Measurements from ENCODE around the gene A1CF.
"Not testable (repeated sequence)": the region's sequence is repeated elsewhere in the genome, so short reads cannot be mapped to it uniquely, and the experiment has no call there.

A1CF gene

GRCh38 chr10:50892467-50892866, 7.0 kb upstream of the A1CF start:
- Mint-ChIP-seq H3K4me1 (ENCODE audit: low read depth) (no peaks in the 10 kb centered on the region), H3K36me3 (ENCODE audit: low read depth) (no peaks in the 10 kb centered on the region), H3K27ac (no peak overlapping the region), H3K4me3 (no peak overlapping the region), H3K27me3 (ENCODE audit: low read depth) (peaks cover 2% of the 10 kb centered on the region), H3K9me3 (no peaks in the 10 kb centered on the region)
- no peak for DNase-seq (ENCODE audit: low spot score)

DNA sequence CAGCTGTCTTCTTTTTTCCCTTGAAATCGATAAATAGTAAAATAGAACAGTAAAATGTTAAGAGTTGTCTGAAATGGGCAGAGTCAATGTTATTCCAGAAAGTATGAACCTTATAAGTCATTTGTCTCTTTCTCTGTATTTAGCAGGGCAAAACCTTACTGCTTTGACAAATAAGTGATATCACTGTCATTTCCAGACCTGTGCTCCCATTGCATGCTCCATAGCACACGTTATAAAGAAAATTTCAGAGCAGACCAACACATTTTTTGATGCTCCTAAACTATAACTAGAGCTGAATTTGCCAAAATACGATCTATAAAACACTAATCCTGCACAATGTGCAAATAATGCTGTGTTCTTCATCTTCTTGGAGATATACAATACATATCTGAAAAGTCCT, 1.1 kb downstream of the A1CF start:
- H3K4me1 Mint-ChIP-seq (ENCODE audit: low read depth): no peaks in the 10 kb centered on the region
- H3K36me3 Mint-ChIP-seq (ENCODE audit: low read depth): no peaks in the 10 kb centered on the region
- no peaks in the 10 kb centered on the region for H3K9me3 Mint-ChIP-seq
- H3K27me3 Mint-ChIP-seq (ENCODE audit: low read depth): peaks cover 5% of the 10 kb centered on the region
- DNase-seq (ENCODE audit: low spot score): no peak
- no peak overlapping the region for H3K4me3 Mint-ChIP-seq
- H3K27ac Mint-ChIP-seq: no peak overlapping the region

DNA sequence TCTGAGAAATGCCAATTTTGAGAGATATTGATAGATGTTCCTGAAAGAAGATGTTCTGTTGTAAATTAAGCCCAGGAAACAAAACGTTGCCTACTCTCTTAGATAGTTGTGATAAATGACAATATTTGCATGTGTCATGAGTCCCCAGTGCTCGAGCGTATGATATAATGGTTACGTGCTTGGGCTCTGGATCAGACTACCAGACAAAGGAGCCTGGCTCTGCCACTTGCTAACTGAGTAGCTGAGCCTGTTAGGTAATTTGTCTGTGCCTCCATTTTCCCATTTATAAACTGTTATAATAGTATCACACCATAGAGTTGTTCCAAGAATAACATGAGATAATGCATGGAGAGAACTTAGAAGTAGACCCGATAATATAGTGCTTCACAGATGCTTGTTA, 1.8 kb downstream of the A1CF start:
- Mint-ChIP-seq H3K9me3 (no peaks in the 10 kb centered on the region), H3K27me3 (ENCODE audit: low read depth) (peaks cover 5% of the 10 kb centered on the region), H3K4me1 (ENCODE audit: low read depth) (no peaks in the 10 kb centered on the region), H3K36me3 (ENCODE audit: low read depth) (no peaks in the 10 kb centered on the region), H3K27ac (no peak overlapping the region), H3K4me3 (no peak overlapping the region)
- DNase-seq (ENCODE audit: low spot score): no peak

DNA sequence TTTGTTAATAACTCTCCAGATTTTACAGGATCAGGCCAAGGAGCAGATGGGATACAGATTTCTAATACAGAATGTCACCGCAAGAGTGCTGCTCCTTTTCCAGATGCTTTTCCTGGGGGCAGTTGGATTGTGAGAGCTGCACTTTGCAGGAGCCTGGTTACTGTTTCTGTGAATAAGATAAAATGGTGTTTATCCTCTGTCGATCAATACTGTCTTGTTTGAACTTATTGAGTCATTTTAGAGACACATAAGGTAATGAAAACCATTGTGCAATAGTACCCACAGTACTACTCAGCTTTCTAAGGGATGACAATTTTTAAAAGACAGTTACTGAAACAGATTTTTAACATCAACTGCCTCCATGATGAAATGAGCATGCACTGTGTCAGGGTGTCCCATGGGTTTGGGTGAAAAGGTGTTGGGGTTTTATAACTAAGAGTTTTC, 2.9 kb downstream of the A1CF start:
- H3K4me1 Mint-ChIP-seq (ENCODE audit: low read depth): no peaks in the 10 kb centered on the region
- H3K27me3 Mint-ChIP-seq (ENCODE audit: low read depth): peaks cover 5% of the 10 kb centered on the region
- no peaks in the 10 kb centered on the region for H3K9me3 Mint-ChIP-seq
- DNase-seq (ENCODE audit: low spot score): no peak
- no peak overlapping the region for H3K27ac Mint-ChIP-seq
- H3K4me3 Mint-ChIP-seq: no peak overlapping the region
- no peaks in the 10 kb centered on the region for H3K36me3 Mint-ChIP-seq (ENCODE audit: low read depth)

DNA sequence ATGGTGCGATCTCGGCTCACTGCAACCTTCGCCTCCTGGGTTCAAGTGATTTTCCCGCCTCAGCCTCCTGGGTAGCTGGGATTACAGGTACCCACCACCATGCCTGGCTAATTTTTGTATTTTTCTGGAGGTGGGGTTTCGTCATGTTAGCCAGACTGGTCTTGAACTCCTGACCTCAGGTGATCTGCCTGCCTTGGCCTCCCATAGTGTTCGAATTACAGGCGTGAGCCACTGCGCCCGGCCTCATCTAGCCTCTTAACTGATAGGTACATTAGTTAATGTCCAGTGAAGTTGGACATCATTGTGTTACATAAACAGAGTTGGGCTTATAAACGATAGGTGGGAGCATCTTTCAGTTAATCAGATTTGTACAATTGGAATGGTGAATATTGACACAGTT, 4.4 kb downstream of the A1CF start:
- not testable (repeated sequence) for H3K27ac Mint-ChIP-seq; H3K4me3 Mint-ChIP-seq; H3K9me3 Mint-ChIP-seq; H3K27me3 Mint-ChIP-seq (ENCODE audit: low read depth); H3K4me1 Mint-ChIP-seq (ENCODE audit: low read depth); DNase-seq (ENCODE audit: low spot score); H3K36me3 Mint-ChIP-seq (ENCODE audit: low read depth)

DNA sequence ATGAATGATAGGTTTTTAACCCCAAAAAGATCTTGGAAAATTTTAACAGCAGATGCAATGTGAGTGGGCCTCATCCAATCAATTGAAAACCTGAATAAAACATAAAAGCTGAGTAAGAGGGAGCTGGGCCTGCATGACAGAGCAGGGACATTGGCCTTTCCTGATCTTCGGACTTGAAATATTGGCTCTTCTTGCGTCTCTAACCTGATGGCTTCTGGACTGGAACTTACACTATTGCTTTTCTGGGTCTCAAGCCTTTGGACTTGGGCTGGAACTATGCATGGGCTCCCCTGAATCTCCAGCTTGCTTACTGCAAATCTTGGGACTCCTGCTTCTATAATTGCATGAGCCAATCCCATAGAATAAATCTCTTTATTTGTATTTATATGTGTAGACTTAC, 9.0 kb downstream of the A1CF start:
- no peak overlapping the region for H3K27ac Mint-ChIP-seq
- no peaks in the 10 kb centered on the region for H3K4me1 Mint-ChIP-seq (ENCODE audit: low read depth)
- H3K36me3 Mint-ChIP-seq (ENCODE audit: low read depth): no peaks in the 10 kb centered on the region
- no peak overlapping the region for H3K4me3 Mint-ChIP-seq
- H3K9me3 Mint-ChIP-seq: no peaks in the 10 kb centered on the region
- H3K27me3 Mint-ChIP-seq (ENCODE audit: low read depth): no peaks in the 10 kb centered on the region
- no peak for DNase-seq (ENCODE audit: low spot score)

- H3K27ac Mint-ChIP-seq: no peak overlapping the region
- no peaks in the 10 kb centered on the region for H3K27me3 Mint-ChIP-seq (ENCODE audit: low read depth)
- DNase-seq (ENCODE audit: low spot score): no peak
- H3K4me3 Mint-ChIP-seq: no peak overlapping the region
- no peaks in the 10 kb centered on the region for H3K36me3 Mint-ChIP-seq (ENCODE audit: low read depth)
- no peaks in the 10 kb centered on the region for H3K4me1 Mint-ChIP-seq (ENCODE audit: low read depth)
- no peaks in the 10 kb centered on the region for H3K9me3 Mint-ChIP-seq
These were observed 10.7 kb downstream of the A1CF start for GRCh38 chr10:50874723-50875122.

DNA sequence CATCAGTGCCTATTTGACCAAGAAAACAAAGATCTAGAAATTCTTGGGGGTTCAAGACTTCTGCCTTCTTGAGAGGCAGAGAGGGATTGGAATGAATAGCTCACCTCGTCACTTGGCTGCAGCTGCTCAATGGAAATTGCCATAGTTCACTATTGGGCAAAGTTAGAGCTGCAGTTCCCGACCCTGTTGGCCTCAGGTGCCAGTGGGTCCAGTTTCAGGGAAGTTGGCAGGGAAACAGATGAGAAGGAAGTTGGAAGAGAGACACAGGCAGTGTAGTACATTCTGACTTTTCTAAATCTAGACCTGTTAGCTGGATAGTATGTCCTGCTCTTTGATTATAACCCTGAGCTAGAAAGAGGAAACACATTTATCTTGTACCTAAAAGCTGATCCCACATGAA, 19.1 kb downstream of the A1CF start:
- Mint-ChIP-seq H3K9me3 (no peaks in the 10 kb centered on the region), H3K27me3 (ENCODE audit: low read depth) (peaks cover 4% of the 10 kb centered on the region), H3K27ac (no peak overlapping the region), H3K36me3 (ENCODE audit: low read depth) (no peaks in the 10 kb centered on the region), H3K4me1 (ENCODE audit: low read depth) (no peaks in the 10 kb centered on the region), H3K4me3 (no peak overlapping the region)
- no peak for DNase-seq (ENCODE audit: low spot score)

DNA sequence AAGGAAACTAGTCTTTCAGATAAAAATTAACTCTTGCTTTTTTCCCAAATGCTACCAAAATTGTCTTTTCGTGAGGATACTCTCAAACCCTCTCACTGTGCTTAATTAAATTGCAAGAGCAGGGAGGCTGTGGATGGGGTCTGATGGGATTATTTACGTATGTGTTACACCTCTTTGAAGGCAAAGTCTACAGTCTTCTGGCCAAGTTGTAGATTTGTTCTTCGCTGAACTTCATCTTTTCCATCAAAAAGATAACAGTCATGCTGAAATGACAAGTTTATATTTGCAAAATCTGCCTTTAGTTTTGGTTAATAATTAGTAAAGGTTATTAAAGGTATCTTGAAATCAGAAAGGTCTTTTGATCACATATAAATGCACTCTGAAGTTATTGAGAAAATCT, 22.7 kb downstream of the A1CF start:
- H3K27ac Mint-ChIP-seq: no peak overlapping the region
- DNase-seq (ENCODE audit: low spot score): no peak
- H3K4me3 Mint-ChIP-seq: no peak overlapping the region
- no peaks in the 10 kb centered on the region for H3K4me1 Mint-ChIP-seq (ENCODE audit: low read depth)
- H3K36me3 Mint-ChIP-seq (ENCODE audit: low read depth): no peaks in the 10 kb centered on the region
- H3K27me3 Mint-ChIP-seq (ENCODE audit: low read depth): peaks cover 2% of the 10 kb centered on the region
- no peaks in the 10 kb centered on the region for H3K9me3 Mint-ChIP-seq

DNA sequence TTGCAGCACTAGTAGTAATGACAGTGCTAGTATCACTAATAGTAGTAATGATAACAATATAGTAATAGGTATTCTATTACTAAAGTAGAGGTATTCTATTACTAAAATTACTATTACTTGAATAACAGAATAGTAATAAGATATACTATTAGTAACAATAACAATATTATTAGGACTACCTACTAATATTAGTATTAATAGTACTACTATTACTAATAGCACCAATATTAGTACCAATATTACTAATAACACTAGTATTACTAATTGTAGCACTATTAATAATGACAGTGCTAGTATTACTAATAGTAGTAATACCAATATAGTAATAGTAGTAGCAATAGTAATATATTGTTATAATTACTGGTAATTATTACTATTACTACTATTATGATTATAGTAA, 24.1 kb downstream of the A1CF start:
- no peak overlapping the region for H3K4me3 Mint-ChIP-seq
- H3K4me1 Mint-ChIP-seq (ENCODE audit: low read depth): no peaks in the 10 kb centered on the region
- no peak overlapping the region for H3K27ac Mint-ChIP-seq
- DNase-seq (ENCODE audit: low spot score): no peak
- no peaks in the 10 kb centered on the region for H3K36me3 Mint-ChIP-seq (ENCODE audit: low read depth)
- no peaks in the 10 kb centered on the region for H3K27me3 Mint-ChIP-seq (ENCODE audit: low read depth)
- H3K9me3 Mint-ChIP-seq: no peaks in the 10 kb centered on the region

DNA sequence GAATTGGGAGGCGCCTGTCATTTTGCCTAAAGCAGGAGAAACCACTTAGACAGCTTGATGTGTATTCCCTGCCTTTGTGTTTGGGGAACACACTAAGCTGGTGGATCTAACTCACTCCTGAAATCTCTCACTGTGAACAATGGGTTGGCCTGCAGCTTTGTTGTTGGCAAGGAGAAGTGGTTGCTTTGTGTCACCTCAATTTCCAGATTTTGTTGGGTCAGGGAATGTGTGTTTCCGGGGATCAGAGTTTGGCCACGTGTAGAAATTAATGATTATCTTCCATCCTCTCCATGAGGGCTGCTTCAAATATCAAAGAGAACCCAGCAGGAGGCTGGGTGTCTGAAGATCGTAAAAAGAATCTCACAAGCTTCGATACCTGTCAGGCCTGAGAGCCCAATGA, 27.8 kb downstream of the A1CF start:
- no peaks in the 10 kb centered on the region for H3K4me1 Mint-ChIP-seq (ENCODE audit: low read depth)
- no peak for DNase-seq (ENCODE audit: low spot score)
- H3K27ac Mint-ChIP-seq: no peak overlapping the region
- H3K4me3 Mint-ChIP-seq: no peak overlapping the region
- no peaks in the 10 kb centered on the region for H3K36me3 Mint-ChIP-seq (ENCODE audit: low read depth)
- H3K27me3 Mint-ChIP-seq (ENCODE audit: low read depth): peaks cover 6% of the 10 kb centered on the region
- no peaks in the 10 kb centered on the region for H3K9me3 Mint-ChIP-seq

DNA sequence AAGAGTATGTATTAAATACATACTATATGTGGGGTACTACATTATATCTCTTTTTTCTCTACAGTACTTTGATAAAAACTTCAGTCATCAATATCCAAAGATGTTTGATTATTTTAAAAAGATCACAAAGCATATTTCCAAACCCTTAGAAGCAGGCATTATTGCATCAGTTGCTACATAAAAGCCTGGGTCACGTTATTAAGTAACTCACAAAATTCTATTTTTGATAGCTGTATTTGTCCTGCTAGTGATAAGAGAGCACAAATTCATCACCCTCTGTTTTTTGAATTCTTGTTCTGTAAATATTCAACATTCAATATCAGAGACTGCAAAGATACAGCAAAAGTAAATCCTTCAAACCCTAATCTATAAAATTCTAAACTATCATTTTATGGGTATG, 30.0 kb downstream of the A1CF start:
- H3K27ac Mint-ChIP-seq: no peak overlapping the region
- no peak overlapping the region for H3K4me3 Mint-ChIP-seq
- no peaks in the 10 kb centered on the region for H3K9me3 Mint-ChIP-seq
- DNase-seq (ENCODE audit: low spot score): no peak
- no peaks in the 10 kb centered on the region for H3K4me1 Mint-ChIP-seq (ENCODE audit: low read depth)
- H3K27me3 Mint-ChIP-seq (ENCODE audit: low read depth): peaks cover 9% of the 10 kb centered on the region
- no peaks in the 10 kb centered on the region for H3K36me3 Mint-ChIP-seq (ENCODE audit: low read depth)

DNA sequence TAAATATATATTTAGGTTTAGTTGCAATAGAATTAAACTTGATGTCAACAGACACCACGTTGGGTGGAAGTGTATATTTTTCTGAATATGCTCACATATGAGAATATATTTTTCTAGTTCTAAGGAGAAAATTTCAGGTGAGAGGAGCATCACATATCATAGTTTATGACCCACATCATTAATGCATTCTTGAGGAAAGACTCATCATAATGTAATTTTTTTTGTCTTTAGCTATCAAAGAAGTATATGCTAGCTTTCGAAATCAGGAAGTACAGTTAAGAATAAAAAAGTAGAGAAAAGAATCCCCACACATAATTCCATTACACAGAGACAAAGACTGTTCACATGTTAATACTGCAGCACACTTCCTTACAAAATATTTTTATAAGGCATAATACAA, 30.4 kb downstream of the A1CF start:
- Mint-ChIP-seq H3K27ac (no peak overlapping the region), H3K36me3 (ENCODE audit: low read depth) (no peaks in the 10 kb centered on the region), H3K9me3 (no peaks in the 10 kb centered on the region), H3K4me3 (no peak overlapping the region), H3K4me1 (ENCODE audit: low read depth) (no peaks in the 10 kb centered on the region), H3K27me3 (ENCODE audit: low read depth) (peaks cover 9% of the 10 kb centered on the region)
- DNase-seq (ENCODE audit: low spot score): no peak

GRCh38 chr10:50853557-50853956, 31.9 kb downstream of the A1CF start:
- Mint-ChIP-seq H3K4me3 (no peak overlapping the region), H3K9me3 (no peaks in the 10 kb centered on the region), H3K36me3 (ENCODE audit: low read depth) (no peaks in the 10 kb centered on the region), H3K4me1 (ENCODE audit: low read depth) (no peaks in the 10 kb centered on the region), H3K27ac (no peak overlapping the region), H3K27me3 (ENCODE audit: low read depth) (peaks cover 11% of the 10 kb centered on the region)
- no peak for DNase-seq (ENCODE audit: low spot score)

DNA sequence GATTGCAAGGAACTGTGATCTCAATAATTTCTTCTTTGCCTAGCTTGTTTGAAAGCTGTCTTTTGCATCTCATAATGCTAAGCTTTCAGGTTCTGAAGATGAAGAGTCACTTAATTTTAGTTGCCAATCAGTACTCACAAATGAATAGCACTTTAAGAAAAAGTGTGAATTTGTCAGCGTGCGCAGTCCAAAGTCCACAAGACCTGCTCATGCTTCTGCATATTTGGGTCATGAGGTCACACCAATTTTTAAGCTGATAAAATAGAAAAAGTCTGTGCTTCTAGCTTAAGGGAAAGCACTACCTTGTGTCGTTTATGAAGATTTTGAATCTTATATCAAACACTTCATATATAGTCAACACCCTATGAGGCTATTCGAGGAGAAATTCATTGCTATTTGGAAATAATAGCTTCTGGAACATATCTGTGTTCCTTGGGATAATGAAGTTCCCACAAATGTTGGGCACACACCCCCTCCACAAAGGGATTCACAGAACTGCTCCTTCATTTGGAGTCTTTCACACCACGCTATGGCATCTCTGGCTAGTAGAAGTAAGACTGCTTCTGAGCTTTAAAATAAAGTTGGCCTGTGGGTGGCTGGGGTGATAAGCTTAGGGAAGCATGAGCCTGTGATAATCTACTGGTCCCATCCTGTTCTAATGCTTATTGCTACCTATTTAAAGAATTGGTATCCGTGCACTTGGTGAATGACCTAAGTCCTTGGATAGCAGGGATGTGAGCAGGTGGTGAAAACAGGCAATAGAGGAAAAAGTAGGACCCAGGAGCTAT, 33.3 kb downstream of the A1CF start:
- H3K4me1 Mint-ChIP-seq (ENCODE audit: low read depth): no peaks in the 10 kb centered on the region
- H3K9me3 Mint-ChIP-seq: no peaks in the 10 kb centered on the region
- no peak overlapping the region for H3K27ac Mint-ChIP-seq
- DNase-seq (ENCODE audit: low spot score): no peak
- H3K27me3 Mint-ChIP-seq (ENCODE audit: low read depth): peaks cover 16% of the 10 kb centered on the region
- no peak overlapping the region for H3K4me3 Mint-ChIP-seq
- H3K36me3 Mint-ChIP-seq (ENCODE audit: low read depth): no peaks in the 10 kb centered on the region

All from T-helper 2 cell treated with Interferon-gamma antibody and Interleukin-4, amounts not matched to agents 5 μg/mL and 100 μg/mL, for 36 hours (primary cell).